ENCODE measurements around the gene DTHD1. TPM values are rescaled to one million over a fixed set of nuclear protein-coding genes. Genes with fewer than 3 reads are reported as not detected.

DTHD1 gene
- polyA plus RNA-seq, 1 donor from 2014 or later = not detected

- Mint-ChIP-seq H3K4me1 (peaks cover 9 to 14% (median 12%) of the 10 kb centered on the region in 3 donors), H3K9me3 (no peaks in the 10 kb centered on the region), H3K4me3 (peak overlapping the region in 3 of 4 donors; percentile 38 to 65 (median 60)), H3K27ac (peak overlapping the region in 2 of 3 donors; percentile 15 to 74), H3K36me3 (peaks cover 2% of the 10 kb centered on the region), H3K27me3 (no peaks in the 10 kb centered on the region)
These were observed 4.5 kb downstream of the DTHD1 start for GRCh38 chr4:36285784-36286480.

GRCh38 chr4:36286481-36286871 is 5.1 kb downstream of the DTHD1 start:
- Mint-ChIP-seq H3K4me1 (peaks cover 12 to 14% (median 12%) of the 10 kb centered on the region in 3 donors), H3K4me3 (peak overlapping the region in 2 of 4 donors; percentile 38 to 65), H3K27me3 (no peaks in the 10 kb centered on the region), H3K36me3 (peaks cover 2% of the 10 kb centered on the region), H3K27ac (peak overlapping the region in 1 of 3 donors; percentile 59), H3K9me3 (no peaks in the 10 kb centered on the region)

- H3K27me3 Mint-ChIP-seq = no peaks in the 10 kb centered on the region
- peaks cover 12 to 19% (median 19%) of the 10 kb centered on the region in 3 donors for H3K4me1 Mint-ChIP-seq
- H3K4me3 Mint-ChIP-seq = no peak overlapping the region
- H3K36me3 Mint-ChIP-seq = no peaks in the 10 kb centered on the region
- no peaks in the 10 kb centered on the region for H3K9me3 Mint-ChIP-seq
- H3K27ac Mint-ChIP-seq = no peak overlapping the region
These were observed 7.5 kb downstream of the DTHD1 start for GRCh38 chr4:36288731-36289426.

GRCh38 chr4:36290641-36291040 is 9.2 kb downstream of the DTHD1 start:
- Mint-ChIP-seq H3K27me3 (no peaks in the 10 kb centered on the region), H3K4me1 (peaks cover 9 to 19% (median 15%) of the 10 kb centered on the region in 3 donors), H3K36me3 (no peaks in the 10 kb centered on the region), H3K27ac (no peak overlapping the region), H3K4me3 (no peak overlapping the region), H3K9me3 (no peaks in the 10 kb centered on the region)

GRCh38 chr4:36292556-36293188 is 11.3 kb downstream of the DTHD1 start:
- Mint-ChIP-seq H3K4me1 (peaks cover 0 to 10% (median 5%) of the 10 kb centered on the region in 3 donors), H3K4me3 (peak overlapping the region in 1 of 4 donors; percentile 2), H3K9me3 (no peaks in the 10 kb centered on the region), H3K36me3 (no peaks in the 10 kb centered on the region), H3K27me3 (no peaks in the 10 kb centered on the region), H3K27ac (peak overlapping the region in 1 of 3 donors; percentile 25)

- H3K27ac Mint-ChIP-seq = no peak overlapping the region
These were observed 19.7 kb downstream of the DTHD1 start for GRCh38 chr4:36301127-36301526.

GRCh38 chr4:36303426-36304137 is 22.2 kb downstream of the DTHD1 start:
- Mint-ChIP-seq H3K27ac (peak overlapping the region in 1 of 3 donors; percentile 6), H3K27me3 (no peaks in the 10 kb centered on the region), H3K9me3 (no peaks in the 10 kb centered on the region), H3K4me1 (peaks cover 18 to 26% (median 20%) of the 10 kb centered on the region in 3 donors), H3K36me3 (peaks cover 2% of the 10 kb centered on the region), H3K4me3 (no peak overlapping the region)

More at GRCh38 chr4:36301127-36301526, 19.7 kb downstream of the DTHD1 start:
- Mint-ChIP-seq H3K4me3 (no peak overlapping the region), H3K9me3 (no peaks in the 10 kb centered on the region), H3K36me3 (peaks cover 2% of the 10 kb centered on the region), H3K27me3 (no peaks in the 10 kb centered on the region), H3K4me1 (peaks cover 8 to 19% (median 9%) of the 10 kb centered on the region in 3 donors)

- H3K27ac Mint-ChIP-seq = no peak overlapping the region
These were observed 22.8 kb downstream of the DTHD1 start for GRCh38 chr4:36304138-36304681.

GRCh38 chr4:36308150-36308549 is 26.7 kb downstream of the DTHD1 start:
- Mint-ChIP-seq H3K9me3 (peaks cover 0 to 2% (median 0%) of the 10 kb centered on the region in 3 donors), H3K27ac (no peak overlapping the region), H3K27me3 (peaks cover 2% of the 10 kb centered on the region), H3K4me1 (peaks cover 43 to 52% (median 50%) of the 10 kb centered on the region in 3 donors), H3K36me3 (no peaks in the 10 kb centered on the region), H3K4me3 (no peak overlapping the region)

More at GRCh38 chr4:36304138-36304681, 22.8 kb downstream of the DTHD1 start:
- Mint-ChIP-seq H3K4me1 (peaks cover 18 to 26% (median 20%) of the 10 kb centered on the region in 3 donors), H3K36me3 (peaks cover 2% of the 10 kb centered on the region), H3K4me3 (no peak overlapping the region), H3K27me3 (no peaks in the 10 kb centered on the region), H3K9me3 (no peaks in the 10 kb centered on the region)

GRCh38 chr4:36310216-36310615 is 28.8 kb downstream of the DTHD1 start:
- Mint-ChIP-seq H3K4me1 (peaks cover 47 to 53% (median 48%) of the 10 kb centered on the region in 3 donors), H3K9me3 (peaks cover 0 to 2% (median under 1%) of the 10 kb centered on the region in 3 donors), H3K27ac (peak overlapping the region in 2 of 3 donors; percentile 3 to 80), H3K27me3 (peaks cover 2% of the 10 kb centered on the region), H3K36me3 (no peaks in the 10 kb centered on the region), H3K4me3 (peak overlapping the region; percentile 12 to 94 (median 76))

GRCh38 chr4:36310793-36311192 is 29.4 kb downstream of the DTHD1 start:
- Mint-ChIP-seq H3K36me3 (no peaks in the 10 kb centered on the region), H3K4me1 (peaks cover 49 to 51% (median 49%) of the 10 kb centered on the region in 3 donors), H3K4me3 (peak overlapping the region; percentile 12 to 94 (median 76)), H3K27me3 (peaks cover 2% of the 10 kb centered on the region), H3K27ac (peak overlapping the region; percentile 3 to 85 (median 5)), H3K9me3 (peaks cover 0 to 5% (median 3%) of the 10 kb centered on the region in 3 donors)

- H3K27ac Mint-ChIP-seq = peak overlapping the region in 1 of 3 donors; percentile 73
- H3K4me3 Mint-ChIP-seq = peak overlapping the region in 2 of 4 donors; percentile 32 to 44
These were observed 31.1 kb downstream of the DTHD1 start for GRCh38 chr4:36312511-36312910.

GRCh38 chr4:36313301-36313700 is 31.9 kb downstream of the DTHD1 start:
- peaks cover 40 to 46% (median 44%) of the 10 kb centered on the region in 3 donors for H3K4me1 Mint-ChIP-seq
- no peaks in the 10 kb centered on the region for H3K36me3 Mint-ChIP-seq
- peak overlapping the region in 1 of 3 donors; percentile 73 for H3K27ac Mint-ChIP-seq
- peaks cover 0 to 5% (median 3%) of the 10 kb centered on the region in 3 donors for H3K9me3 Mint-ChIP-seq
- peaks cover 2% of the 10 kb centered on the region for H3K27me3 Mint-ChIP-seq
- H3K4me3 Mint-ChIP-seq = peak overlapping the region in 3 of 4 donors; percentile 4 to 84 (median 56)

More at GRCh38 chr4:36312511-36312910, 31.1 kb downstream of the DTHD1 start:
- Mint-ChIP-seq H3K36me3 (no peaks in the 10 kb centered on the region), H3K27me3 (peaks cover 2% of the 10 kb centered on the region), H3K4me1 (peaks cover 39 to 44% (median 41%) of the 10 kb centered on the region in 3 donors), H3K9me3 (peaks cover 0 to 5% (median 3%) of the 10 kb centered on the region in 3 donors)

GRCh38 chr4:36313703-36314102 is 32.3 kb downstream of the DTHD1 start:
- Mint-ChIP-seq H3K9me3 (peaks cover 0 to 5% (median 3%) of the 10 kb centered on the region in 3 donors), H3K27ac (no peak overlapping the region), H3K36me3 (no peaks in the 10 kb centered on the region), H3K4me3 (peak overlapping the region in 3 of 4 donors; percentile 4 to 84 (median 56)), H3K4me1 (peaks cover 40 to 46% (median 44%) of the 10 kb centered on the region in 3 donors), H3K27me3 (peaks cover 2% of the 10 kb centered on the region)

Data from IgD-negative memory B cell (primary cell).